ENCODE measurements around the gene CST9. TPM values are rescaled to one million over a fixed set of nuclear protein-coding genes. Genes with fewer than 3 reads are reported as not detected.

The CST9 gene
- total RNA-seq, 4 donors from 2014 or later, result not detected

DNA sequence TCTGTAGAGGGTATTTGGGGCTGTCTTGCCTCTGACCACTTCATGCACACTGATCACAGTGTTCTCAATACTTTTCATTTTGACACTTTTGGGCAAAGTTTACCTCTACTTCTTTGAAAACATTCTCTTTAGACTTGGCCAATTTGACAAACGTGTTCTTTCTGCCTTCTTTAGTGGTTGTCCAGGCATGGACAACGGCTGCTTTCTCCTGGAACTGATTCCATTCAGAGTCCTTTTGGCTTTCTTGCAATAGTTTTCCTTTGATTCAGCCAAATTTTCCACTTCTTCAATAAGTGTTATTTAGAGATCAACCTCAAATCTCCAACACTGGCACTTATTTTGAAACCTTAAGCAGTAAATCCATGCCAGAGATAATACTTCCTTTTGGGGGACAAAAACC is 6.7 kb upstream of the CST9 start:
- TF ChIP-seq POLR2A (IDR thresholded peaks at IDR 0.05) (no peak), POLR2AphosphoS5 (IDR thresholded peaks at IDR 0.05) (no peak), EP300 (IDR thresholded peaks at IDR 0.05) (no peak)
- TF ChIP-seq, protein P1, sequence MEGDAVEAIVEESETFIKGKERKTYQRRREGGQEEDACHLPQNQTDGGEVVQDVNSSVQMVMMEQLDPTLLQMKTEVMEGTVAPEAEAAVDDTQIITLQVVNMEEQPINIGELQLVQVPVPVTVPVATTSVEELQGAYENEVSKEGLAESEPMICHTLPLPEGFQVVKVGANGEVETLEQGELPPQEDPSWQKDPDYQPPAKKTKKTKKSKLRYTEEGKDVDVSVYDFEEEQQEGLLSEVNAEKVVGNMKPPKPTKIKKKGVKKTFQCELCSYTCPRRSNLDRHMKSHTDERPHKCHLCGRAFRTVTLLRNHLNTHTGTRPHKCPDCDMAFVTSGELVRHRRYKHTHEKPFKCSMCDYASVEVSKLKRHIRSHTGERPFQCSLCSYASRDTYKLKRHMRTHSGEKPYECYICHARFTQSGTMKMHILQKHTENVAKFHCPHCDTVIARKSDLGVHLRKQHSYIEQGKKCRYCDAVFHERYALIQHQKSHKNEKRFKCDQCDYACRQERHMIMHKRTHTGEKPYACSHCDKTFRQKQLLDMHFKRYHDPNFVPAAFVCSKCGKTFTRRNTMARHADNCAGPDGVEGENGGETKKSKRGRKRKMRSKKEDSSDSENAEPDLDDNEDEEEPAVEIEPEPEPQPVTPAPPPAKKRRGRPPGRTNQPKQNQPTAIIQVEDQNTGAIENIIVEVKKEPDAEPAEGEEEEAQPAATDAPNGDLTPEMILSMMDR (IDR thresholded peaks at IDR 0.05), result no peak
- 66% methylated on average over 2 of the region's 2 CpGs for WGBS

DNA sequence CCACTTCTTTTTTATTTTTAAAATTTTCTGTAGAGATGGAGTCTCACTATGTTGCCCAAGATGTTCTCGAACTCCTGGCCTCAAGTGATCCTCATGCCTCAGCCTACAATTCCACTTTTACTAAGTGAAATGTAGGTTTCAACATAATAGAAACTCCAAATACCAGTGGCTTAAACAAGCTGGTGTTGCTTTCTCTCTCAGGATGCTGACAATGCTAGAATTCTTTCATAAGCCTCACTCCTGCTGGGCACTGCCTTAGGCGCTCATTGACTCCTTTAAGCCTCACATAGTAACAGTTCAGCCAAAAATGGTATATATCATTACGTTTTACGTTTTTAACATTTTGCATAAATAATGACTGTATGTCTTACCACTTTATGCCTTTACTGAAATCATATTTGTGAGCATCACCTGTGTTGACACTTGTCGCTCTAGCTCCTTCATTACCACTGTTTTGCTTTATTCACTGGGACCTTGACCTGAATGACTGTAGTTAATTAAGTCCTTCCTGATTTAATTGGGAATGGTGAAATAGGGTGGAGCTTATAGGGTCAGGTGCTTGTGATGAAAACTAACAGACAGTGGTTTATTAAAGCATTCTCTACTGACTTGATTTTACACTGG is 3.9 kb upstream of the CST9 start:
- H3K27ac ChIP-seq, result no peak overlapping the region
- TF ChIP-seq EP300 (IDR thresholded peaks at IDR 0.05) (no peak), POLR2AphosphoS5 (IDR thresholded peaks at IDR 0.05) (no peak), POLR2A (IDR thresholded peaks at IDR 0.05) (no peak)
- TF ChIP-seq, protein P1 (IDR thresholded peaks at IDR 0.05), result no peak
- no peaks in the 10 kb centered on the region for H3K9me3 ChIP-seq
- no peaks in the 10 kb centered on the region for H3K36me3 ChIP-seq
- 85% methylated on average over 5 of the region's 5 CpGs for WGBS
- no peak overlapping the region for H3K4me3 ChIP-seq
- no peaks in the 10 kb centered on the region for H3K27me3 ChIP-seq
- DNase-seq (ENCODE audit: low spot score in 2 of 2), result no peak
- H3K4me1 ChIP-seq, result peaks cover 16% of the 10 kb centered on the region

More for the DNA sequence above, 6.7 kb upstream of the CST9 start:
- Histone ChIP-seq H3K27me3 (no peaks in the 10 kb centered on the region), H3K27ac (no peak overlapping the region), H3K36me3 (no peaks in the 10 kb centered on the region), H3K4me1 (peaks cover 13% of the 10 kb centered on the region), H3K9me3 (no peaks in the 10 kb centered on the region), H3K4me3 (no peak overlapping the region)
- DNase-seq (ENCODE audit: low spot score in 2 of 2), result no peak

DNA sequence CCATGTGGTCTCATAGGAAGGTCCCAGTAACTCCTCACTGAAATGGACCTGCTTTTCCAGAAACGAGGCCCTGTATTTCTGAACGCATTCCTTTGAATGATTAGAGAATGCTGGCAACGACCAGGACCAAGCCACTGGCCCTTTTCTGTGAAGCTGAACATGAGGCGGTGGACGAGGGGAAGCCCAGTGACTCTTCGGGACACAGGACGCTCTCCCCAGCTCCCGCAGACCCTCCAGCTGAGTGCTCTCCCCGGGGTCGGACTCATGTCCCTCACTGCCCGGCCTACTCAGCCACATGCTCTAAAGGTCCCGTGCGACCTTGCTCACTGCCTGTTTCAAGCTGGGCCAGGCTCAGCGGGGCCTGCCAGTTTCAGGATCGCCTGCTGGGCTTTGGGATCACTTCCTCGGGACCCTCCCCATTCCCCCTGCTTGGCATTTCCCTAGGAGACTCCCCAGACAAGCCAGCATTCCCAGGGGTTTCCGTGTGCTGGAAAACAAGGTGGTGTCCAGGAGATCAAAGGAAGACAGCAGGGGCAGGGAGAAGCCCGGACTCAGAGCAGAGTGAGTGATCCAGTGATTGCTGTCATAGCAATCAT is 2.6 kb upstream of the CST9 start:
- no peak for DNase-seq (ENCODE audit: low spot score in 2 of 2)
- Histone ChIP-seq H3K27me3 (no peaks in the 10 kb centered on the region), H3K27ac (no peak overlapping the region), H3K9me3 (no peaks in the 10 kb centered on the region), H3K4me1 (peaks cover 7% of the 10 kb centered on the region), H3K36me3 (no peaks in the 10 kb centered on the region), H3K4me3 (no peak overlapping the region)
- 80% methylated on average over 15 of the region's 18 CpGs for WGBS
- TF ChIP-seq POLR2AphosphoS5 (IDR thresholded peaks at IDR 0.05) (no peak), POLR2A (IDR thresholded peaks at IDR 0.05) (no peak), EP300 (IDR thresholded peaks at IDR 0.05) (no peak)
- TF ChIP-seq, protein P1 (IDR thresholded peaks at IDR 0.05), result no peak

DNA sequence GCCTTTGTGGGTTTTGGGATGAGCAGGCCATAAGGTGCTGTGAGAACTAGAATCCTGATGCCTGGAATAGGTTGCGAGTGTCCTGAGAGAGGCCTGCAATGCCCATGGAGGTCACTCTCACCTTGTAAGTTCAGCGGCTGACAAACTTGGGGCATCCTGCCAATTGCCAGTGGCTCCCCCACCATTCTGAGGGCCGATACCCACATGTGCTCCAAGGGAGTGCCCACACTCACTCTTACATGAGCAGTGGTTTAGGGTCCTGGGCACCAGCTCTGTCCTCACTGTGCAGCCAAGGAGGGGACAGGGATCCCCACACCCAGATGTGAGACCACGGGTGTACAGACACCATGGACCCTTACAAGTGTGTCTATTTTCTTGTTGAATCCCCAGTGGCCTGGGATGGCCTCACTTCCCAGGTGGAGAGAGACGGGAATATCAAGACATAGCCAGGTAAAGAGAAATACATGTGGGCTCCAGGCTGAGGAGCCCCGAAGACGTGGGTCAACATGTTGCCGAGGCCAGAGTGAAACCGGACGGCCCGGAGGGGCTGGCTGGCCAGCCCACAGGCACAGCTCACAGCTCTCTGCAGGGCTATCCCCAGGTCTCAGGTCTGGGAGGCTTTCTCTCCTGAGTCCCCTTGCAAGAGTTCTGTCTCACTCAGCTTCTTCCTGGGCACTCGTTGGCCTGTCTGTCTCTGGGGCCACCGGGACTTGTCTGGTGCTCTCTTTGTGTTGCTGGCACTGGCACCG is 2.0 kb upstream of the CST9 start:
- no peak for DNase-seq (ENCODE audit: low spot score in 2 of 2)
- 96% methylated on average over 11 of the region's 14 CpGs for WGBS
- no peaks in the 10 kb centered on the region for H3K27me3 ChIP-seq
- H3K4me3 ChIP-seq, result no peak overlapping the region
- TF ChIP-seq POLR2AphosphoS5 (IDR thresholded peaks at IDR 0.05) (no peak), POLR2A (IDR thresholded peaks at IDR 0.05) (no peak), EP300 (IDR thresholded peaks at IDR 0.05) (no peak)
- TF ChIP-seq, protein P1 (IDR thresholded peaks at IDR 0.05), result no peak
- H3K9me3 ChIP-seq, result no peaks in the 10 kb centered on the region
- peaks cover 4% of the 10 kb centered on the region for H3K4me1 ChIP-seq
- no peaks in the 10 kb centered on the region for H3K36me3 ChIP-seq
- no peak overlapping the region for H3K27ac ChIP-seq

DNA sequence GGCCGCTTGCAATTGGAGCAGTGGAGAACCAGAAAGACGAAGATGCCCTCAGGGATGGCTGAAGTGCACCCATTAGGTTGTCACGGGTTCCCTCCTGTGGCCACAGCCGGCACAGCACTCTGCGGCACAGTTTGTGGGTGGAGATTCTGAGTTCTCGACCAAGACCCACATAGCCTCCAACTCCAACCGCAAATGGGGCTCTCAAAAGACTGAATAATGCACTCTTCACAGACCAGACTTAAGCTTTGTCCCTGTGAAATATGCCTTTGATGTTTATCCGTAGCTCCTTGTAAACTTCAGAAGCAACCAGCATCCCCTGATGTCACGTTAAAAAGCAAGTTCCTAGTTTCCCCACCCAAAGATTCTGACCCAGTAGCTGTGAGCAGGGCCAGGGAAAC is 934 bp upstream of the CST9 start:
- 10% methylated on average over 9 of the region's 9 CpGs for WGBS
- no peaks in the 10 kb centered on the region for H3K27me3 ChIP-seq
- no peak for TF ChIP-seq POLR2AphosphoS5 (IDR thresholded peaks at IDR 0.05)
- TF ChIP-seq, protein P1 (IDR thresholded peaks at IDR 0.05), result peak; percentile 76 to 86
- H3K4me3 ChIP-seq, result no peak overlapping the region
- H3K36me3 ChIP-seq, result no peaks in the 10 kb centered on the region
- H3K27ac ChIP-seq, result no peak overlapping the region
- H3K4me1 ChIP-seq, result peaks cover 4% of the 10 kb centered on the region
- DNase-seq (ENCODE audit: low spot score in 2 of 2), result peak in 1 of 2 donors; percentile 81
- no peaks in the 10 kb centered on the region for H3K9me3 ChIP-seq

Measured in suprapubic skin (tissue), 4 donors.